Thoracic aorta (tissue), 2 donors: Measurements from ENCODE around the gene SORBS2. TPM values are rescaled to one million over a fixed set of nuclear protein-coding genes. Genes with fewer than 3 reads are reported as not detected.

ENCODE experiments used
- ATAC-seq: fragments of 150-250 bp; one replicate; pipeline ENCODE4 v1.8.0; 2017; ENCODE audit warnings: low read depth; ENCODE audit not compliant: insufficient number of reproducible peaks, low FRiP score
- DNase-seq: peaks from one replicate; pipeline ENCODE4 v3.0.0-alpha.2; 2020; ENCODE audit warnings: low spot score
- H3K27ac ChIP-seq, 2 donors: fragments of 200-600 bp; sonication (generic); 1 replicate in 1 of 2; 2 replicates in 1 of 2; pipeline ENCODE4 v1.5.1; 2016; ENCODE audit warnings: mild to moderate bottlenecking in 2 of 2, moderate library complexity in 2 of 2
- H3K27me3 ChIP-seq: fragments of 200-600 bp; sonication (generic); replicated peaks from 2 replicates; pipeline ENCODE4 v1.6.0; 2016; ENCODE audit warnings: mild to moderate bottlenecking; ENCODE audit not compliant: insufficient read depth
- H3K36me3 ChIP-seq: fragments of 200-600 bp; sonication (generic); one replicate; pipeline ENCODE4 v1.5.1; 2016
- H3K4me1 ChIP-seq, 2 donors: fragments of 200-600 bp; sonication (generic); 1 replicate in 1 of 2; 2 replicates in 1 of 2; pipeline versions ENCODE4 v1.5.1 to v1.6.0; 2016; ENCODE audit warnings: low read depth in 2 of 2, mild to moderate bottlenecking in 1 of 2; ENCODE audit not compliant: control insufficient read depth in 1 of 2
- H3K4me3 ChIP-seq: fragments of 200-600 bp; sonication (generic); 2 replicates; pipeline ENCODE4 v1.5.1; 2016; ENCODE audit warnings: mild to moderate bottlenecking
- H3K9me3 ChIP-seq: fragments of 200-600 bp; sonication (generic); 2 replicates; pipeline ENCODE4 v1.5.1; 2016
- total RNA-seq, 2 donors: library from RNA; depleted of rRNA; stranded (reverse); fragments of >200 nt; gene quantifications; one replicate each; pipeline versions ENCODE4 v1.1.0 to v1.2.3, GENCODE V29; 2016
- TF ChIP-seq, protein P1 (sequence below): fragments of 200-600 bp; sonication (generic); IDR thresholded peaks from one replicate; pipeline ENCODE4 v1.5.1; 2019; ENCODE audit warnings: antibody characterized with exemption

The SORBS2 gene
- total RNA-seq, 2 donors from 2014 or later, result 268 to 443 TPM

DNA sequence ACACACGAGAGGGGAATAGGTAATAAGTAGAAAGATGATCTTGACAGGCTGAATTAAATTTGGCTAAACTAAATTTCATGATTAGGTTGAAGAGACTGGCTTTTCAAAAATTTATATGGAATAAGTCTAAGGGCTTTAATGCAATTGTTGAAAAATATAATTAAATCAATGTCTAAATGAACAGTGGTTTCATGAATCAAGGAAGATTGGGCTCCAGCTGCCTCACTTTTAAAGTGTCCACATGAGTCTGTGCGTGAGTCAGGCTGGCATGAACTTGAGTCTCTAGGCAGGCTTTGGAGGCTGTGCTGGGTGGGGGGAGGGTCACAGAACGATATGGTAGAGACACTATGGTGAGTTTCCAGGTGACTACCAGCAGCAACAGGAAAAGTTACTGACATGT lies 111.9 kb downstream of the SORBS2 start:
- DNase-seq, result no peak

GRCh38 chr4:185697488-185697887 lies 114.5 kb downstream of the SORBS2 start:
- peak overlapping the region in 1 of 2 donors; percentile 36 for H3K27ac ChIP-seq
- H3K4me3 ChIP-seq, result no peak overlapping the region
- H3K27me3 ChIP-seq, result no peaks in the 10 kb centered on the region
- no peaks in the 10 kb centered on the region for H3K36me3 ChIP-seq
- TF ChIP-seq, protein P1, sequence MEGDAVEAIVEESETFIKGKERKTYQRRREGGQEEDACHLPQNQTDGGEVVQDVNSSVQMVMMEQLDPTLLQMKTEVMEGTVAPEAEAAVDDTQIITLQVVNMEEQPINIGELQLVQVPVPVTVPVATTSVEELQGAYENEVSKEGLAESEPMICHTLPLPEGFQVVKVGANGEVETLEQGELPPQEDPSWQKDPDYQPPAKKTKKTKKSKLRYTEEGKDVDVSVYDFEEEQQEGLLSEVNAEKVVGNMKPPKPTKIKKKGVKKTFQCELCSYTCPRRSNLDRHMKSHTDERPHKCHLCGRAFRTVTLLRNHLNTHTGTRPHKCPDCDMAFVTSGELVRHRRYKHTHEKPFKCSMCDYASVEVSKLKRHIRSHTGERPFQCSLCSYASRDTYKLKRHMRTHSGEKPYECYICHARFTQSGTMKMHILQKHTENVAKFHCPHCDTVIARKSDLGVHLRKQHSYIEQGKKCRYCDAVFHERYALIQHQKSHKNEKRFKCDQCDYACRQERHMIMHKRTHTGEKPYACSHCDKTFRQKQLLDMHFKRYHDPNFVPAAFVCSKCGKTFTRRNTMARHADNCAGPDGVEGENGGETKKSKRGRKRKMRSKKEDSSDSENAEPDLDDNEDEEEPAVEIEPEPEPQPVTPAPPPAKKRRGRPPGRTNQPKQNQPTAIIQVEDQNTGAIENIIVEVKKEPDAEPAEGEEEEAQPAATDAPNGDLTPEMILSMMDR, result no peak
- no peaks in the 10 kb centered on the region for H3K9me3 ChIP-seq
- no peak for ATAC-seq
- no peak for DNase-seq
- H3K4me1 ChIP-seq, result peaks cover 17 to 63% of the 10 kb centered on the region in 2 donors

More for the DNA sequence above, 111.9 kb downstream of the SORBS2 start:
- Histone ChIP-seq H3K9me3 (no peaks in the 10 kb centered on the region), H3K27me3 (no peaks in the 10 kb centered on the region), H3K4me1 (peaks cover 17 to 62% of the 10 kb centered on the region in 2 donors), H3K27ac (peak overlapping the region; percentile 71 to 86), H3K4me3 (no peak overlapping the region), H3K36me3 (no peaks in the 10 kb centered on the region)
- TF ChIP-seq, protein P1, result no peak
- peak; percentile 30 for ATAC-seq

GRCh38 chr4:185695743-185696142 lies 116.3 kb downstream of the SORBS2 start:
- no peak for ATAC-seq
- H3K36me3 ChIP-seq, result no peaks in the 10 kb centered on the region
- H3K27me3 ChIP-seq, result no peaks in the 10 kb centered on the region
- DNase-seq, result no peak
- no peak overlapping the region for H3K27ac ChIP-seq
- no peaks in the 10 kb centered on the region for H3K9me3 ChIP-seq
- TF ChIP-seq, protein P1, result no peak
- H3K4me1 ChIP-seq, result peaks cover 8 to 46% of the 10 kb centered on the region in 2 donors
- no peak overlapping the region for H3K4me3 ChIP-seq

- H3K27me3 ChIP-seq, result no peaks in the 10 kb centered on the region
- no peak overlapping the region for H3K4me3 ChIP-seq
- TF ChIP-seq, protein P1, result no peak
- peak overlapping the region in 1 of 2 donors; percentile 2 for H3K27ac ChIP-seq
- H3K9me3 ChIP-seq, result no peaks in the 10 kb centered on the region
- no peaks in the 10 kb centered on the region for H3K36me3 ChIP-seq
- no peak for DNase-seq
- H3K4me1 ChIP-seq, result peaks cover 0 to 27% of the 10 kb centered on the region in 2 donors
- no peak for ATAC-seq
Measured at GRCh38 chr4:185693548-185694215, 118.3 kb downstream of the SORBS2 start.

DNA sequence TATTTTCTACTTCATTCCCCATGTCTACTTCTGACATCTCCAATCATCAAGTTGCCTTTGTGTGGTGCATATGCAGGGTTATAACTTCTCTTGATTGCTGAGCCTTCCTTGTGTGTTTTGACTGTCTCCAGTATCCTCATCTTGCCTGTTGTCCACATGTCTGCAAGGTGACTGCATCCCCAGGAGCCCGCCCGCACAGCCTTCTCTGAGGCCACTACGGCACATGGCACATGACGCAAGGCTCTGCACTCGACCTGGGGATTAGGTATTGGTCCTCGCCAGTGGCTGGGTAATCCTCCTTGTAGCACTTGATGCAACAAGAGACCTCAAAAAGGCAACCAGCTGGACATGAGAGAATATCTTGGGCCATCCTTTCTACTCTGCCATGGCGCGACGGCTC lies 122.6 kb downstream of the SORBS2 start:
- Histone ChIP-seq H3K27ac (no peak overlapping the region), H3K36me3 (no peaks in the 10 kb centered on the region), H3K9me3 (no peaks in the 10 kb centered on the region), H3K4me1 (peaks cover 9 to 14% of the 10 kb centered on the region in 2 donors), H3K4me3 (no peak overlapping the region), H3K27me3 (no peaks in the 10 kb centered on the region)
- DNase-seq, result no peak
- TF ChIP-seq, protein P1, result no peak
- ATAC-seq, result no peak
